Posterior cingulate gyrus (tissue), 11 donors: ENCODE measurements around the gene PTPRG.
"Not testable (repeated sequence)": the region's sequence is repeated elsewhere in the genome, so short reads cannot be mapped to it uniquely, and the experiment has no call there.

ENCODE experiments used
- DNase-seq, 10 donors: peaks; one replicate each; pipeline versions ENCODE4 v3.0.0 to v3.0.0-alpha.2; 2020 to 2021; ENCODE audit warnings: mixed read lengths in 3 of 10
- intact Hi-C: fragments of 100-400 bp; cut with DNase I; formaldehyde crosslinking; loops from one replicate; pipeline ENCODE4 v1.15.1; 2023

The PTPRG gene

DNA sequence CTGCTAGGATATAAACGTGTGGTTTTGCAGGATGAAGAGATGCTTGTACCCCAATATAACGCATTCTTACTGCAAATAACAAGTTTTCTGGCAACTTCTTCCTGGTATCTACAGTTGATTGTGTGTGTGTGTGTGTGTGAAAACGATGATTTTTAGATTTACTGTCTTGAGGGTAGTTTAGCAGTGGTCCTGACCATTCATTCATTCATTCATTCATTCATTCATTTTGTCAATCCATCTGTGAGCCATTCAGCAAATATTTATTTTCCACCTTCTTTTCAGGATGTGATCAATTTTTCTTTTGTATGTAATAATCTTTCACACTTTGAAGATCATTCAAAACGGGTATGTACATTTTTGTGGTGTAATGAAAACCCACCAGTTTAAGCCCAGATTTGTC is 250.7 kb downstream of the PTPRG start:
- intact Hi-C loops: no loop called here
- DNase-seq: no peak

GRCh38 chr3:61812517-61812916 is 251.1 kb downstream of the PTPRG start:
- DNase-seq: no peak
- intact Hi-C loops: no loop called here

- intact Hi-C loops: no loop called here
- DNase-seq: no peak
These were observed 252.3 kb downstream of the PTPRG start for GRCh38 chr3:61813636-61814035.

- DNase-seq: no peak
- intact Hi-C loops: no loop called here
These were observed 253.3 kb downstream of the PTPRG start for GRCh38 chr3:61814674-61815073.

DNA sequence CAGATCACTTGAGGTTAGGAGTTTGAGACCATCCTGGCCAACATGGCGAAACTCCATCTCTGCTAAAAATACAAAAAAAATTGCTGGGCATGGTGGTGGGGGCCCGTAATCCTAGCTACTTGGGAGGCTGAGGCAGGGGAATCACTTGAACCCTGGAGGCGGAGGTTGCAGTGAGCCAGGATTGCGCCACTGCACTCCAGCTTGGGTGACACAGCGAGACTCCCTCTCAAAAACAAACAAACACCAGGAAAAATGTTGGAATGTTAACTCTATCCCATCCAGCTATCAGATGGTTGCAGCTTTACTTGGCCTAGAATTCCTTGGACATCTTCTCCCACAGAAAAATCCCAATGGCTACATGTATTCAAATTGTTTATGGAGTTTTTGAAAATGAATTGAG is 254.9 kb downstream of the PTPRG start:
- intact Hi-C loops, DNase-seq: not testable (repeated sequence)

DNA sequence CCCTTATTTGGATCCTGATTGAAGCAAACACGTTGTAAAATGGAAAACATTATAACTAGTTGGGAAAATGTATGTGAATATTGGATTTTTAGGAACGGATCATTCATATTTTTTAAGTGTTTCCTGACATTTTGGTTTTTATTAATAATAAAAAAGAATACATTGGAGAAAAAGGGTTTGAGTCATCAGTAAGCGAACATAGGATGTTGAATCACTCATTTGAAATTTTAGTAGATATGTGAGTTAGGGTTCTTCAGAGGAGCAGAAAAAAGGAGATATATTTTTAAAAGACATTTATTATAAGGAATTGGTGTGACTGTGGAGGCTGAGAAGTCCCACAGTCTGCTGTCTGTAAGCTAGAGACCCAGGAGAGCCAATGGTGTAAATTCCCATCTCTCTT is 258.5 kb downstream of the PTPRG start:
- no peak for DNase-seq
- intact Hi-C loops: no loop called here

- DNase-seq: no peak
- intact Hi-C loops: no loop called here
These were observed 259.1 kb downstream of the PTPRG start for GRCh38 chr3:61820306-61820992.

DNA sequence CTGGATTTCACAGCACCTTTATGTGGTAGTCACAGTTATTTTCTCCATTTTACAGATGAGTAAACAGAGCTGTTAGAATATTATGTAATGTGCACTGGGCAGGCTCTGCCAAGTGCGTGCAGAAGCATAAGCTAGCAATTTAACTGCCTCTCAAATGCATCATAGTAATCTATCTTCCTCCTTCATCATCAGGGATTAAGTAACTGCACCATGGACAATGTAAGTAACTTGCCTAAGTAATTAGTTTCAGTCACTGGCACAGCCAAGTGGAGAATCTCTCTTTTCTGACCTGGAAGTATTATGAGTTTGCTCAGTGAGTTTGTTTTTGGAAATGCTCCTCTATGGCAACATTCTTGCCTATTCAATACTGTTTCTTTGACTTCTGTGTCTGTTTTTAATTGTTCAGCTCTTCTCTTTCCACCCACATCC is 260.5 kb downstream of the PTPRG start:
- no peak for DNase-seq
- intact Hi-C loops: no loop called here

DNA sequence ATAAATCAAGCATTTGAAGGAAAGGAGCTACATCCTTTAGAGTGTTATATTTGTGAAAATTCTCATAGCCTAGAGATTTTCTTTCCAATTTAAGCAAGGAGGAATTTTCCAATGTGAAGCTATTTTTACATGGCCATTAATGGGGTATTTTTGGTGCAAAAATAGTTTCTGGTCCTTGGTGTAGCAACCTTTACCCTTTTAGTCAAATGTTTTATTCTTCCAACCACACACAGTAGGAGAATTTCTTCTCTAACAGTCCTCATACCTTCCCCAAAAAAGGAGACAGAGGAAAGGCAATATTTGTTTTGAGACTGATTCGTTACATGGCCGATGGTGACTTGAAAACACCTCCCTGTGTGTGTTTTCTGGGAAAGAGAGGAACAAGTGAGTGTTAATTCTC is 261.2 kb downstream of the PTPRG start:
- intact Hi-C loops: no loop called here

GRCh38 chr3:61824553-61825135 is 263.3 kb downstream of the PTPRG start:
- intact Hi-C loops: no loop called here
- DNase-seq: no peak

More for the DNA sequence above, 261.2 kb downstream of the PTPRG start:
- no peak for DNase-seq

DNA sequence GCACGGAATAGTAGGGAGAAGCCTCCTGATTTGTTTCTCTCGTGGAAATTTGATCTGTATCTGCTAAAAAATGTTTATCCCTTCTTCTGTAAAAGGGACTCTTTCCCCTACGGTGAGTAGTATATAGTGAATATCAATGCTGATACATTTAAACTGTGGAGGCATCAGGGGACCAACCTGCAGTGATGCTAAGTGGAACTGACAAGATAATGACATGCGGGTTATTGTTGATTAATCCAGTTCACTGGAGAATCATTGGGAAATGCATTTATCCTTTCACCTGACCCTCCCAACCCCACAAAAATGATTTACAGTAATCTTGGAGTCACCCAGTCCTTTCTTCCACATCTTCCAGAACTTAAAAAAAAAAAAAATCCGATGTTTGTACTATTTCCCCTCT is 264.8 kb downstream of the PTPRG start:
- no peak for DNase-seq
- intact Hi-C loops: no loop called here

GRCh38 chr3:61828184-61828874 is 267.0 kb downstream of the PTPRG start:
- intact Hi-C loops: no loop called here

DNA sequence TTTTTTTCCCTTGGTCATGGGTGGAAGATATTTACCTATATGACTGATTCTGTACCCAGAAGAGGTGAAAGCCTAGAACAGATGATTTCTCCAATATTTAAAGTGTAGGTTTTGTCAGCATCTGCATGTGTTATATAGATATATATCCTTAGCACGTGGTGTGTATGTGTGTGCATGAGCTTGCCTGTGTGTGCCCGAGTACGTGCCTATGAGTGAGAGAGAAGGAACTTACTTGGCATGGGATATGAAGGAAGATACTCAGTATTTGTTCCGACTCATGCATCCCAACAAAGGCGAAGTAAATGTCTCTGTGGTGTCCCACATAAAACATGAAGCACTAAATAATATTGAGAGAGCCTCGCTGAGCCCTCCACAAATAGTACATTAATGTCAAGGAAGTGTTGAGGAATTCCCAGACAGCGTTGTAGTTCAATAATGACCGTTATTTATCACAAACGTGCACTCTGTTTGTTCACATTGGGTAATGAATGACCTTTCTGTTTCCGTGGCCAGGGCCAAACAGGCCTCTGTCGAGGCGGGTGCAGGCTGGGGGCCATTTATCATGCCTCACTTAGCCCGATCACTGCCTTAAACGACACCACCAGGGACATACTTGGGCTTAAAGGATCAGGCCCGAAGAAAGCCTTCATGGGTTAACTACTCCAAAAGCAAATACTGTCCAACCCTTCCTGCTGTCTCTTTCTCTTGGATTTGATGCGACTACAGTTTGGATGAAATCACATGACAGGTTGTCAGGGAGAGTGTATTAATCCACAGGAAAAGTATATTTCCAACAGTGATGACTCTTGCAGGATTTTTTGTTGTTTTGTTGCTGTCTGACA is 267.7 kb downstream of the PTPRG start:
- intact Hi-C loops: no loop called here
- DNase-seq: peak in 1 of 10 donors; percentile 16

More at GRCh38 chr3:61828184-61828874, 267.0 kb downstream of the PTPRG start:
- DNase-seq: no peak

DNA sequence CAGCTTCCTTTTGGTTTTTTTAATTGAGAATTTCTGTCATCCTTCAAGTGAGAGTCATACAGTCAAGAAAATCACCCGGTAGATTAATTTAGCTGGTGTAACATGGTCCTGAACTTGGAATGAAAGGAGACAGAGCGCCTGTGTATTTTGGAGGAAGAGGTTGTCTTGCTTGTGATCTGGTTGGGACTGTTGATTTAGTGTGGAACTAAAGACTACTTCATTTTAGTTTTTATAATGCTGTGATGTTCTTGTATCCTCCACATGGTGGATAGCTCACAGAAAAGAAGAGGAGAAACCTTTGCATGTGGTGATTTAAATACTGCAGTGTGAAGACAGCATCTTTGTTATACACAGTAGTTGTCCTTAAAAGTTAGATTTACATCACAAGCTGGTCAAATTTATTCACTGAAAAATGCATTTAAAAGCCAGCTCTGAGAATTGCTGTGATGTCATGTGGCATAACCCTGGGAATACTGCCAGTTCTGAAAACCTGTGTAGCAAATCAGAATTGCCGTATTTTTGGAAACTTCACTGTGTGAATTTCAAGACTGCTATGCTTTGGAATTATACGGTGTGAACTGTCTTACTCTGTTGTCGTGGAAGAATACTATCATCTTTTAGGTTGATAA is 268.5 kb downstream of the PTPRG start:
- DNase-seq: no peak
- intact Hi-C loops: no loop called here

DNA sequence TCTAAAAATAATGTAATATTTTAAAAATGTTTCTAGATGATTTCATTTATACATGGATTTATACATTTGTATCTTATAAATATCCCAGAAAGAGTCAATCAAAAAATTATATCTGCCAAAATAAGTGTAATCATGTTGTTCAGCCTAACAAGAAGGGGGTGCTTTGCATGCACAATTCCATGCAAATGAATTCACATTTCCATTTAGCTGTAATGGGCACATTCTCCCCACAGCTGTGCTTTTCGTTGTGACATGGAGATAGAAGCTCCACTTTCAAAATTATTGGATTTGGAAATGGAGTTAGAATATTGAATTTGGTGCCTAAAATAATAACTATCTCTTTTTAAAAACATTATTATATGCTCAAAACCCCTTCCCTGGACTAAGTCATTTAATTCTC is 270.6 kb downstream of the PTPRG start:
- no peak for DNase-seq
- intact Hi-C loops: no loop called here

DNA sequence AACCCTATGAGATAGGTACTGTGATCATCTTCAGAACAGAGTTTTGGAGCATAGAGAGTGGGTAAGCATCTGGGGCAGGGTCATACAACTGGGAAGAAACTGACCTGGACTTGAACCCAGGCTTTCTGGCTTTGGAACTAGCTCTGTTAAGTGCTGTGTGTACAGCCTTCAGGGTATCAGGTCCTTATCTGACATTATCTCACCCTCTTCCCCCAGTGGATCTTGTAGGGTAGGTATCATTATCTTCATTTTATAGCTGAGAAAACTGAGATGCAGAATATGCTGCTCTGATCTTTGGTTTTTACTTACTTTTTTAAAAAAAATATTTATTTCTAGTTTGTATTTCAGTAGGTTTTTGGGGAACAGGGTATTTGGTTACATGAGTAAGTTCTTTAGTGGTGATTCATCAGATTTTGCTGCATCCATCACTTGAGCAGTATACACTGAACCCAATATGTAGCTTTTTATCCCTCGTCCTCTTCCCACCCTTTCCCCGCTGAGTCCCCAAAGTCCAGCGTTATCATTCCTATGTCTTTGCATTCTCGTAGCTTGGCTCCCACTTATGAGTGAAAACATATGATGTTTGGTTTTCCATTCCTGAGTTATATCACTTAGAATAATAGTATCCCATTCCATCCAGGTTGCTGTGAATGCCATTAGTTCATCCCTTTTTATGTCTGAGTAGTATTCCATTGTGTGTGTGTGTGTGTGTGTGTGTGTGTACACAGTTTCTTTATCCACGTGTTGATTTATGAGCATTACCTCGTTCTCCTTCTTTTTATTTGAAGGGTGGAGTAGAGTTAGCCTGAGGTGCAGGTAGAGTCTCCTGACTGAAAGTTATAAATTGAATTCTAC is 271.2 kb downstream of the PTPRG start:
- intact Hi-C loops: no loop called here
- DNase-seq: no peak

DNA sequence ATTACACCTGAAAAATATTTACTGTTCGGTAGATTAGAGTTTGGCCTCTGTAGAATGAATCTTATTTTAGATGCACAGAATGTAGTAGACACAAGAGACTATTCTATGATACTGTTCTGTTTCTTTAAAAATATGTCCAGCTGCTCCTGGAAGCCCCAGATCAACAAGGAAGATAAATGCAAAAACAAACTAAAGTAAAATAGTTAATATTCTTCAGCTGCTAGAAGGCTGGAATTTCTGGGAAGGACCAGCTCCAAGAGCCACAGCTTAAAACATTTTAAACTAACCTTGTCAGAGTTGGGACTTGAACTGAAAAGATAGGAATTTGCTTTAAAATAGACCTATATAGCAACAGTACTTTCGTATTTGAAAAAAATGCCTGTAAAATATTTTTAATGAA is 277.9 kb downstream of the PTPRG start:
- intact Hi-C loops: no loop called here
- DNase-seq: no peak

- no peak for DNase-seq
- intact Hi-C loops: no loop called here
These were observed 279.9 kb downstream of the PTPRG start for GRCh38 chr3:61841111-61841845.

GRCh38 chr3:61841988-61842387 is 280.6 kb downstream of the PTPRG start:
- no peak for DNase-seq
- intact Hi-C loops: no loop called here
